CD4-positive, alpha-beta memory T cell (primary cell): ENCODE results near the gene RP2. TPM values are rescaled to one million over a fixed set of nuclear protein-coding genes. Genes with fewer than 3 reads are reported as not detected.

Experiments used
- CTCF ChIA-PET: fragments of 350-600 bp; sonication (Branson Sonifier 250); formaldehyde crosslinking; loops from one replicate; lab custom pipeline; 2021; ENCODE audit warnings: inconsistent platforms; ENCODE audit not compliant: partially characterized antibody; lab: Charles Lee
- POLR2A ChIA-PET: fragments of 350-600 bp; sonication (Branson Sonifier 250); formaldehyde crosslinking; loops from one replicate; lab custom pipeline; 2021; ENCODE audit not compliant: partially characterized antibody; lab: Charles Lee
- DNase-seq, 5 donors: peaks; one replicate each; pipeline versions ENCODE4 v3.0.0 to v3.0.0-alpha.2; 2020 to 2022; ENCODE audit warnings: mixed read lengths in 1 of 5
- H3K27ac ChIP-seq: one replicate; pipeline ENCODE4 v1.7.0; 2013; ENCODE audit warnings: low read depth, low read length
- H3K27me3 ChIP-seq: 2 replicates; pipeline ENCODE4 v1.7.0; 2013; ENCODE audit warnings: mild to moderate bottlenecking, low read length, moderate library complexity; ENCODE audit not compliant: insufficient read depth
- H3K36me3 ChIP-seq: 2 replicates; pipeline ENCODE4 v1.7.0; 2013; ENCODE audit warnings: mild to moderate bottlenecking, low read length, moderate library complexity; ENCODE audit not compliant: insufficient read depth
- H3K4me1 ChIP-seq: 2 replicates; pipeline ENCODE4 v1.7.0; 2013; ENCODE audit warnings: mild to moderate bottlenecking, low read length, moderate library complexity; ENCODE audit not compliant: insufficient read depth
- H3K4me3 ChIP-seq, 2 donors: one replicate each; pipeline ENCODE4 v1.7.0; 2013; ENCODE audit warnings: low read length in 2 of 2, mild to moderate bottlenecking in 1 of 2
- H3K9me3 ChIP-seq, 2 donors: one replicate each; pipeline ENCODE4 v1.7.0; 2013; ENCODE audit warnings: low read length in 2 of 2, control low read depth in 1 of 2; ENCODE audit not compliant: control insufficient read depth in 1 of 2
- H3K27ac Mint-ChIP-seq, 7 donors: one replicate each; pipeline ENCODE4 v1.8.0; 2020 to 2021; ENCODE audit warnings: mixed read lengths in 7 of 7, mild to moderate bottlenecking in 6 of 7, inconsistent platforms in 3 of 7, moderate library complexity in 3 of 7
- H3K27me3 Mint-ChIP-seq, 2 donors: one replicate each; pipeline ENCODE4 v1.8.0; 2020 to 2021; ENCODE audit warnings: mixed read lengths in 2 of 2
- H3K36me3 Mint-ChIP-seq, 2 donors: one replicate each; pipeline ENCODE4 v1.8.0; 2020 to 2021; ENCODE audit warnings: mixed read lengths in 2 of 2, inconsistent platforms in 1 of 2, mild to moderate bottlenecking in 1 of 2
- H3K4me1 Mint-ChIP-seq, 4 donors: one replicate each; pipeline ENCODE4 v1.8.0; 2020 to 2021; ENCODE audit warnings: mixed read lengths in 4 of 4, mild to moderate bottlenecking in 1 of 4
- H3K4me3 Mint-ChIP-seq, 8 donors: one replicate each; pipeline ENCODE4 v1.8.0; 2020 to 2021; ENCODE audit warnings: mixed read lengths in 8 of 8, mild to moderate bottlenecking in 7 of 8, moderate library complexity in 6 of 8, inconsistent platforms in 3 of 8
- H3K9me3 Mint-ChIP-seq, 8 donors: one replicate each; pipeline ENCODE4 v1.8.0; 2020 to 2021; ENCODE audit warnings: mixed read lengths in 8 of 8, mild to moderate bottlenecking in 5 of 8, inconsistent platforms in 3 of 8, moderate library complexity in 1 of 8
- intact Hi-C: fragments of 100-400 bp; cut with micrococcal nuclease; formaldehyde crosslinking; loops from one replicate; pipeline ENCODE4 v1.15.1; 2023
- polyA plus RNA-seq, 2 donors: library from polyadenylated mRNA; unstranded; fragments of 300-500 nt; fragmentation: Illumina TruSeq; gene quantifications; one replicate each; pipeline ENCODE4 v1.2.3, GENCODE V29; 2021
- total RNA-seq, 2 experiments: library from RNA; stranded (reverse); gene quantifications; one replicate each; pipeline ENCODE4 v1.2.3, GENCODE V29; 2021

RP2 gene
- total and polyA plus RNA-seq, 4 experiments from 2014 or later = 5.8 to 9.7 (median 7.3) TPM

DNA sequence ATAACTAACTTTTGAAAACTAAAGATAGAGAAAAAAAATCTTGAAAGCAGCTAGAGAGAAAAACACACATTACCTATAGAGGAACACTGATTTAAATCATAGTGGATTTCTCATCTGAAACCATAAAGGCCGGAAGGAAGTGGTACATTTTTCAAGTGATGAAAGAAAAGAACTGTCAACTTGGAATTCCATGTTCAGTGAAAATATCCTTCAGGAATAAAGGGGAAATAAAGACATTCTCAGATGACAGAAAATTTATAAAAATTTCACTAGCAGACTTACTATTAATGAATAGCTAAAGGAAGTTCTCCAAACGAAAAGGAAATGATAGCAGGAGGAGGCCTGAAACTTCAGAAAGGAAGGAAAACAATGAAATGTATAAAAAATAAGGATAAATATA lies 67.8 kb downstream of the RP2 start:
- Mint-ChIP-seq H3K27me3 (peaks cover 0 to 2% of the 10 kb centered on the region in 2 donors), H3K4me3 (no peak overlapping the region), H3K36me3 (no peaks in the 10 kb centered on the region), H3K27ac (peak overlapping the region in 1 of 7 donors; percentile 47), H3K9me3 (no peaks in the 10 kb centered on the region), H3K4me1 (no peaks in the 10 kb centered on the region)
- H3K4me1 ChIP-seq = peaks cover 3% of the 10 kb centered on the region
- H3K4me3 ChIP-seq = no peak overlapping the region
- intact Hi-C loops = loop anchor here (5.0 kb wide), 1 partner anchor 147 kb away; the partner anchor contains the start of gene SLC9A7
- ChIA-PET POLR2A (no interaction called here), CTCF (interaction anchor here (1.6 to 2.7 kb wide), 3 partner anchors 12 to 126 kb away, joined by 6 to 10 read pairs (median 9); no protein-coding TSS in a partner anchor)
- H3K9me3 ChIP-seq = no peaks in the 10 kb centered on the region
- H3K36me3 ChIP-seq = no peaks in the 10 kb centered on the region
- no peak for DNase-seq
- no peak overlapping the region for H3K27ac ChIP-seq
- no peaks in the 10 kb centered on the region for H3K27me3 ChIP-seq

DNA sequence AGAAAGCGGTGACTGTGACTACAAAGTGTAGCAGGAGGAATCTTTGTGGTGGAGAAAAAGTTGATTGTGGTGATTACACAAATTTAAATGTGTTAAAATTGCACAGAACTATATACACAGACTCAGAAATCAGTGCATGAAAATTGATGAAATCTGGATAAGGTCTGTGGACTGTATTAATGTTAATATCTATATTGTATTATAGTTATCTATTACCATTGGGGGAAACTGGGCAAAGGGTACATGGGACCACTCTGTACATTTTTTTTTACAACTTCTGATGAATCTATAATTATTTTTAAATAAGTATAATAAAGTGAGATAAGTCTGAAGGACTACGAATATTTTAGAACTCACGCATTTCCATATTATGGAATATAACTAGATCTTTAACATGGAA lies 73.6 kb downstream of the RP2 start:
- H3K27ac Mint-ChIP-seq = no peak overlapping the region

GRCh38 chrX:46912098-46912602 lies 75.3 kb downstream of the RP2 start, which contains the start of gene JADE3:
TSS of gene JADE3 (plus strand) at chrX:46912421. CDS start at chrX:46984895, 72,474 bp downstream.
- H3K4me3 ChIP-seq = peak within 1 kb of the TSS in 1 of 2 donors; percentile 38
- no peak within 1 kb of the TSS for H3K27ac ChIP-seq
- intact Hi-C loops = loop anchor here (5.0 kb wide), 1 partner anchor 75 kb away; the partner anchor contains the start of gene RP2
- no peaks in the 10 kb centered on the region for H3K36me3 ChIP-seq
- ChIA-PET POLR2A (interaction anchor here (0.6 to 1.2 kb wide), 3 partner anchors 8 to 341 kb away, joined by 3 to 5 read pairs (median 3); partner anchors contain the start of gene RP2), CTCF (no interaction called here)
- Mint-ChIP-seq H3K27ac (peak within 1 kb of the TSS in 1 of 7 donors; percentile 36), H3K27me3 (peaks cover 9 to 10% of the 10 kb centered on the region in 2 donors), H3K4me1 (peaks cover 4 to 6% (median 6%) of the 10 kb centered on the region in 4 donors), H3K9me3 (no peaks in the 10 kb centered on the region), H3K36me3 (no peaks in the 10 kb centered on the region), H3K4me3 (peak within 1 kb of the TSS; percentile 71 to 86 (median 82))
- H3K9me3 ChIP-seq = no peaks in the 10 kb centered on the region
- DNase-seq = peak in 4 of 5 donors; percentile 8 to 40 (median 13)
- peaks cover 10% of the 10 kb centered on the region for H3K4me1 ChIP-seq
- H3K27me3 ChIP-seq = peaks cover 8% of the 10 kb centered on the region

More for the DNA sequence above, 73.6 kb downstream of the RP2 start:
- Histone ChIP-seq H3K27ac (no peak overlapping the region), H3K9me3 (no peaks in the 10 kb centered on the region), H3K27me3 (peaks cover 8% of the 10 kb centered on the region), H3K36me3 (no peaks in the 10 kb centered on the region), H3K4me1 (peaks cover 10% of the 10 kb centered on the region), H3K4me3 (no peak overlapping the region)
- no peak for DNase-seq
- Mint-ChIP-seq H3K4me1 (peaks cover 4 to 6% (median 6%) of the 10 kb centered on the region in 4 donors), H3K27me3 (peaks cover 4 to 6% of the 10 kb centered on the region in 2 donors), H3K36me3 (no peaks in the 10 kb centered on the region), H3K9me3 (no peaks in the 10 kb centered on the region), H3K4me3 (peak overlapping the region in 1 of 8 donors; percentile 37)
- ChIA-PET POLR2A (no interaction called here), CTCF (no interaction called here)
- intact Hi-C loops = loop anchor here (5.0 kb wide), 1 partner anchor 73 kb away; the partner anchor contains the start of gene RP2

GRCh38 chrX:46912603-46913491 lies 76.0 kb downstream of the RP2 start:
- Histone ChIP-seq H3K27me3 (peaks cover 8% of the 10 kb centered on the region), H3K36me3 (no peaks in the 10 kb centered on the region), H3K9me3 (no peaks in the 10 kb centered on the region), H3K27ac (no peak overlapping the region), H3K4me3 (peak overlapping the region in 1 of 2 donors; percentile 38), H3K4me1 (peaks cover 10% of the 10 kb centered on the region)
- no peaks in the 10 kb centered on the region for H3K36me3 Mint-ChIP-seq
- no peaks in the 10 kb centered on the region for H3K9me3 Mint-ChIP-seq
- H3K27ac Mint-ChIP-seq = no peak overlapping the region
- peaks cover 4 to 6% (median 6%) of the 10 kb centered on the region in 4 donors for H3K4me1 Mint-ChIP-seq
- H3K27me3 Mint-ChIP-seq = peaks cover 11 to 13% of the 10 kb centered on the region in 2 donors
- ChIA-PET CTCF (no interaction called here), POLR2A (interaction anchor here (0.6 to 1.2 kb wide), 4 partner anchors 9 to 730 kb away, joined by 3 to 5 read pairs (median 3); partner anchors contain the start of gene RP2)
- DNase-seq = peak in 2 of 5 donors; percentile 10 to 20
- peak overlapping the region; percentile 78 to 86 (median 83) for H3K4me3 Mint-ChIP-seq
- intact Hi-C loops = loop anchor here (5.0 kb wide), 1 partner anchor 76 kb away; the partner anchor contains the start of gene RP2

DNA sequence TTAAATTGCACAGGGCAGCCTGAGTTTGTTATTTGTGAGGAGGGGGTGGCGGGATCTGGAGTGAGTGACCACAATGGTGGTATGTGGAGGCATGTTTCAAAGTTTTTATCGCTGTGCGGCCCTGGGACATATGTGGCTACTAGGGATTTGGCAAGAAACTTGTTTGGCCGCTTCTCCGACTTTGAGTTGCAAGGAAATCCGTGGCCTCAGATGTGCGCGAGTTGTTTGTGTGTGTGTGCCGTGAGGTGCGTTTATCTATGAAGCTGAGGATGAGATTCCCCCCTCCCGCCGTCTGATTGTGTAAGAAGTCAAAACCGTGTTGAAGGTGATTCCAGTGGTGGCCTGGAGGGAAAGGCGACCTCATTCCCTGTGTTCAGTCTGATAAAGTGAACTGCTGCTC lies 76.8 kb downstream of the RP2 start:
- H3K4me3 Mint-ChIP-seq = peak overlapping the region; percentile 78 to 86 (median 83)
- H3K4me1 Mint-ChIP-seq = peaks cover 4 to 6% (median 6%) of the 10 kb centered on the region in 4 donors
- peaks cover 10% of the 10 kb centered on the region for H3K4me1 ChIP-seq
- ChIA-PET CTCF (no interaction called here), POLR2A (interaction anchor here (1.2 kb wide), 1 partner anchor 10 kb away, joined by 5 read pairs; no protein-coding TSS in a partner anchor)
- H3K27ac ChIP-seq = no peak overlapping the region
- H3K4me3 ChIP-seq = peak overlapping the region in 1 of 2 donors; percentile 38
- no peak for DNase-seq
- H3K27me3 Mint-ChIP-seq = peaks cover 11 to 15% of the 10 kb centered on the region in 2 donors
- intact Hi-C loops = loop anchor here (5.0 kb wide), 1 partner anchor 76 kb away; the partner anchor contains the start of gene RP2
- peaks cover 0 to under 1% of the 10 kb centered on the region in 2 donors for H3K36me3 Mint-ChIP-seq
- H3K36me3 ChIP-seq = no peaks in the 10 kb centered on the region
- H3K27ac Mint-ChIP-seq = peak overlapping the region in 5 of 7 donors; percentile 13 to 60 (median 33)
- no peaks in the 10 kb centered on the region for H3K9me3 Mint-ChIP-seq
- H3K9me3 ChIP-seq = no peaks in the 10 kb centered on the region
- H3K27me3 ChIP-seq = peaks cover 8% of the 10 kb centered on the region

- Mint-ChIP-seq H3K9me3 (peaks cover 0 to 10% (median 5%) of the 10 kb centered on the region in 8 donors), H3K36me3 (peaks cover 0 to 1% of the 10 kb centered on the region in 2 donors), H3K4me1 (peaks cover 4 to 6% (median 6%) of the 10 kb centered on the region in 4 donors), H3K27ac (no peak overlapping the region), H3K27me3 (peaks cover 9 to 16% of the 10 kb centered on the region in 2 donors), H3K4me3 (no peak overlapping the region)
- POLR2A ChIA-PET = no interaction called here
- Histone ChIP-seq H3K4me3 (no peak overlapping the region), H3K4me1 (peaks cover 10% of the 10 kb centered on the region), H3K36me3 (no peaks in the 10 kb centered on the region), H3K27me3 (peaks cover 8% of the 10 kb centered on the region), H3K27ac (no peak overlapping the region), H3K9me3 (no peaks in the 10 kb centered on the region)
- no peak for DNase-seq
- CTCF ChIA-PET = interaction anchor here (1.9 kb wide), 1 partner anchor 13 kb away, joined by 9 read pairs; no protein-coding TSS in a partner anchor
- intact Hi-C loops = no loop called here
Measured at GRCh38 chrX:46916273-46916672, 79.4 kb downstream of the RP2 start.
